GM18951 (cell line): ENCODE data around the gene TMEM106B.
"Not testable (repeated sequence)": the region's sequence is repeated elsewhere in the genome, so short reads cannot be mapped to it uniquely, and the experiment has no call there.

Source experiments
- POLR2A ChIP-seq: IDR thresholded peaks from 4 replicates; pipeline ENCODE4 v1.6.1; 2011; ENCODE audit warnings: mild to moderate bottlenecking; ENCODE audit not compliant: insufficient read length, insufficient read depth; ENCODE audit errors: extremely low read depth
- in situ Hi-C: fragments of 300-500 bp; cut with MboI; formaldehyde crosslinking; loops from one replicate; pipeline ENCODE4 v1.12.0; 2022; ENCODE audit warnings: low sequenced_read_pairs, mixed read lengths, inconsistent platforms; ENCODE audit not compliant: unreplicated experiment

The TMEM106B gene

DNA sequence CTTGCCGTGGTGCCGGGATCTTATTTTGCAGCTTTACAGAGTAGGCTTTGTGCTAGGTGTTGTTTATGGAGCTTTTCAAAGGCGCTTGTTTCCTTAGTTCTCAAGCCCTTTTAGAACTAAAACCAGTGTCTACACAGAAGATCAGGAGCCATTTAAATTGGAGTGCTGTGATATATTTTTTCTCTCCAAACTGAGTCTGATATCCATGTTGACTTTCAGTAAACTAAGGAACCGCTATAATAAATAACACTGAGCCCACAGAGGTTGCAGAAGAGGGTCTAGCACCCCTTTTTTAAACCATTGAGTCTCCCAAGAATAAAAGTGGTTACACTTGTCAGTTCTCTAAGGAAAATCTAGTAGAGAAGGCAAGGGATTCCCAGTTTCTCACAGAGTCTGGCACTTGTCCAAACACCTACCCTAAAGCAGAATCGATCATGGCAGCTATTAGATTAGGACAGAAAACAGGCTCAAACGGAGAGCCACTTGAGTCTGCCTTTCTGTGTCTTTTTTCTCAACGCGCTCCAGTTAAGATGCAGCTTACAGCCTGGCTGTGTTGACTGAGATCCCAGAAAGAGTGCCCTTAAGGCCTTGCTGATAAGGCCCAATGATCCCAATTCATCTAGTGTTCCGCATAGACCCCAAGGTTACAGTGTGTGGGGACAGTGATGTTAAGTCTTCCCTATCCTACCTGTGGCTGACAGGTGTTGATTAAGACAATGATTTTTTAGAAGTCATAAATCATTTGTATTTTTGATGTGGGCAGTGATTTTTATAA is 804 bp downstream of the TMEM106B start:
- TF ChIP-seq POLR2A: no peak
- in situ Hi-C loops: no loop called here

DNA sequence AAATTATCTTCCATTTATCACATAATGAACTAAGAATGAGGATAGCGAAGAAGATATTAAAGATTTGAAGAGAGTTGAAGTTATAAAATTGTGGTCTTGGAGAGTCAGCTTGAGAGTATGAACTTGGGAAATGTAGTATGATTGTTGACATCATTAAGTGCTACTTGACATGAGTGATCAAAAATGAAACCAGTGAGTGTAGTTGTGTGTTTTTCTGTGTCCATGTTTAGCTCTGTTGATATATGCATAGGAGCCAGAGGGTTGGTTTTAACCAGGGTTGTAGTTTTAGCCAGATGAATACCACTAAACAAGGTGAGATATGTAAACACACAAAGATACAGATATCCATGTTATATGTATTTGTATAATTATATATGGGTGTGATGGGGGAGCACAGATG is 6.2 kb downstream of the TMEM106B start:
- TF ChIP-seq POLR2A: no peak
- in situ Hi-C loops: no loop called here

DNA sequence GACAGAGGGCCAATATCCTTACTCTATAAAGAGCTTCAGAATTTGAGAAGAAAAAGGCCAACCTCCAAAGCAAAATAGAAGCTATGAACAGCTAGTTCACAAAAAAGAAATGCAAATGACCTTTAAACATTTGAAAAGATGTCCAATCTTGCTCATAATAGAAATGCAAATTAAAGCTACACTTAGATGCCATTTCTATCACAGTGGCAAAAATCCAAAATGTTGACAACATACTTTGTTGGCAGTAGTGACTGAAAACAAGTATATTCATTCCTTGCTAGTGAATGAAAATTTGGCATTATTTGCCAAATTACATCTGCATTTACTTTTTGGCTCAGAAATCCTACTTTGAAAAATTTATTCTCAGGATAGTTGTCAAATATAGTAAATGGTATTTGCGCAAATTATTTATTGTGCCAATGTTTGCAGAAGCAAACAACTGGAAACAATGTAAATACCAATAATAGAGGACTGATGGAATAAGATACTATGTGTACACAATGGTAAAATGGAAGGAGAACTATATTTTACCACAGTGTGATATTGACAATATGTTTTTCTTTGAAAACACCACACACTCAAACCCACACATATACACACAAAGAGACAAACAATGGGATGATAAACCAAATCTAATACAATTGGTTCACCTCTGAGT is 9.4 kb downstream of the TMEM106B start:
- TF ChIP-seq POLR2A: no peak
- in situ Hi-C loops: no loop called here

DNA sequence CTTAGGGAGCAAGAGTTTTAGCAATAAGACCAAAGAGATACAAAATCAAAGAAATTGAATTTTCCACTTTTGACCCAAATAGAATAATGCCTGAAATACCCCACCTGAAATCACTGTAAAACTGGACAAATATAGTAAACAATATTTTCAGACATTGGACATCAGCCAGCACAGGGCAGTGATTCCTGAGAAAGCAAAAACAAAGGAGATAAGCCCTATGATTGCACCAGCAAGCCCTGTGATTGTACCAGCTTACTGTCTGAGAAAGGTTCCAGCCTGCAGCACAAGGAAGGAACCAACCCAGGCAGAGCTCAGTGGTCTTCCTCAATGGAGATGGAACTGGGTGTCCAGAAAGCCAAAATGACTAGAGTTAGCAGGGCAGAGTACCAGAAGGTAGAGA is 10.3 kb downstream of the TMEM106B start:
- in situ Hi-C loops: no loop called here
- TF ChIP-seq POLR2A: no peak

- in situ Hi-C loops: no loop called here
- no peak for TF ChIP-seq POLR2A
Measured at GRCh38 chr7:12222889-12223579, 11.9 kb downstream of the TMEM106B start.

- in situ Hi-C loops: not testable (repeated sequence)
Measured at GRCh38 chr7:12225017-12225416, 13.9 kb downstream of the TMEM106B start.

- in situ Hi-C loops: no loop called here
- no peak for TF ChIP-seq POLR2A
Measured at GRCh38 chr7:12226756-12227155, 15.7 kb downstream of the TMEM106B start.

- in situ Hi-C loops: no loop called here
- TF ChIP-seq POLR2A: no peak
Measured at GRCh38 chr7:12228024-12228423, 16.9 kb downstream of the TMEM106B start.

GRCh38 chr7:12229046-12229445 is 18.0 kb downstream of the TMEM106B start:
- no peak for TF ChIP-seq POLR2A
- in situ Hi-C loops: no loop called here

GRCh38 chr7:12231097-12231496 is 20.0 kb downstream of the TMEM106B start:
- no peak for TF ChIP-seq POLR2A
- in situ Hi-C loops: no loop called here

- no peak for TF ChIP-seq POLR2A
- in situ Hi-C loops: no loop called here
Measured at GRCh38 chr7:12233175-12233574, 22.1 kb downstream of the TMEM106B start.

DNA sequence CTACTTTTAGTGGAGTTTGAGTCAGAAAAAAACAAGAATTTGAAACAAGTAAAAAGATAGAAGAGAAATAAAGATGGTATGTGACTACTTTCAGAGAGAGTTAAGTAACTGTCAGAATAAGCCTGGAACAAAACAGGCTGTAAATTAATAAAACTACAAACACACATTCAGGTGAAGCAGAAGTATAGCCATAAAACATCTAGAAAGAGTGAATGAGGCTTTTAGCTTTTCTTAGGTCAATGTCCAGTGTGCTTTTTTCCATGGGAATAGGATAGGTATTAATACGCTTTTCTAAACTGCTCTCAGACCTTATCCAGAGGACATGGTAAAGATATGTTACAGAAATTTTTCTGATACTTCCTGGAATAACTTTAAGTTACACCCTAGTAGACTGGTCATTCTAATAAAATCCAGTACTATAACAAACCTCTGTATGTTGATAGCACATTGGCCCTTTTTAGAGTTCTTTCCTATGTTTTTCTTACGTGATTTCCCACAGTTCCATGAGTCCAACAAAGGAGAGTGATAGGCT is 23.3 kb downstream of the TMEM106B start:
- in situ Hi-C loops: no loop called here
- TF ChIP-seq POLR2A: no peak

DNA sequence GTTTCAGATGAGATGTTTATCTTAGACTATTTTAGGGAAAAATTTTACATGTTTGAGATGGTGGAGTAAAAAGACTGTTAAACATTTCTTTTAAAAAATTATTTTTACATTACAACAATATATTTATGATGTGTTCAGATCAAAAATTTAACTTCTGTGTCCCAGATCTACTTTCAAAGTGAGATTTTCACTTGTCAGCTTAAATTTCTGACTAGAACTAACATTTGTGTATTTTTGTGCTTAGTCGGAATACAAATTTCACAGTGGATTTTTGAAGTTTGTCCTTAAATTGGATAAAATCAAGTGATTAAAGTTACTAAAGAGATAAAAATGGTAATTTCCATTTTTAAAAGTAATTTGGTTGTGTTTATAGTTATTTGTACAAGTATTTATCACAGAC is 24.9 kb downstream of the TMEM106B start:
- TF ChIP-seq POLR2A: no peak

More for the DNA sequence above, 24.9 kb downstream of the TMEM106B start:
- in situ Hi-C loops: no loop called here
